ENCODE results near the gene STIMATE. TPM values are rescaled to one million over a fixed set of nuclear protein-coding genes. Genes with fewer than 3 reads are reported as not detected.

The STIMATE gene
- total RNA-seq, 1 experiment from 2014 or later = 25.0 TPM

DNA sequence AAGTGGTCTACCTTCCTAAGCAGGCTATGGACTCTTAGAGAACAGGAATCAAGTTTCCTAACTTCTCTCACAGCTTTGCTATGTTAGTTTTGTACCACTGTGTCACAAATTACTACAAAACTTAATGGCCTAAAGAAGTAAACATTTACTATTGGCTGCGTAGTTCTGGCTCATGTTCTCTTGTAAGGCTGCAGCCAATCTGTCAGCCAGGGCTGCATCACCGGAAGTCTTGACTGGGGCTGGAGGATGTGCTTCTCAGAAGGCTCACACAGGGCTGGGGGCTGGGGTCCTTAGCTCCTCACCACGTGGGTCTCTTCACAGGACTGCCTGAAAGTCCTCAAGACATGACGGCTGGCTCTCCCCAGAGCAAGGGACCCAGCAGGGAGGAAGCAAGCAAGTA is 15.5 kb downstream of the STIMATE start:
- H2AFZ ChIP-seq (ENCODE audit: low read length) = no peak overlapping the region
- peaks cover 57% of the 10 kb centered on the region for H3K79me2 ChIP-seq (ENCODE audit: low read length)
- peaks cover 23% of the 10 kb centered on the region for H3K36me3 ChIP-seq (ENCODE audit: insufficient read depth, low read length)
- H3K4me1 ChIP-seq (ENCODE audit: low read length) = no peaks in the 10 kb centered on the region
- no peak overlapping the region for H3K9ac ChIP-seq (ENCODE audit: low read length)
- no peak for DNase-seq
- H3K27me3 ChIP-seq (ENCODE audit: low read length) = no peaks in the 10 kb centered on the region
- H4K20me1 ChIP-seq (ENCODE audit: insufficient read depth, low read depth, low read length) = no peaks in the 10 kb centered on the region
- no peak overlapping the region for H3K4me2 ChIP-seq (ENCODE audit: low read depth, low read length, poor library complexity, severe bottlenecking)
- no peak overlapping the region for H3K4me3 ChIP-seq (ENCODE audit: low read length)
- no peak overlapping the region for H3K27ac ChIP-seq (ENCODE audit: low read length)
- no peaks in the 10 kb centered on the region for H3K9me2 ChIP-seq (replicated peaks; ENCODE audit: insufficient read depth, low read length)
- H3K9me3 ChIP-seq (ENCODE audit: low read length) = no peaks in the 10 kb centered on the region

DNA sequence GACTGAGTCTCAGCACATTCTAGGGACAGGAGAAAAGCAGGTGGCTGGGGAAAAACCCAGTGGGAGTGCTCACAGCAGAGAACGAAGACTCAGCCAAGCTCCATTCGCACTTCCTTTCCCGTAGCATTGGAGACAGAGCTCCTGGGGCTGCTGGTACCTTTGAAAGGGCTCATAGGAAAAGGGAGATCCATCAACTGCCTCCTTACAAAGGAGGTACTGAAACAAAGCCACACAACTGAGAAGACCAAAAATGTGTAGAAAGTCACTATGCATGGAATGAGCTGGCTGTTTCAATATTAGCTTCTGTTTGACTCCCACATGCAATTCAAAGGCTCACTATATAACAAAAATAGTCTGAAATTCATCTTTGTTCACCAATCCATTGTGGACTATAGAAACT is 16.9 kb downstream of the STIMATE start:
- Histone ChIP-seq H3K79me2 (ENCODE audit: low read length) (peaks cover 53% of the 10 kb centered on the region), H2AFZ (ENCODE audit: low read length) (no peak overlapping the region), H3K4me1 (ENCODE audit: low read length) (peaks cover 7% of the 10 kb centered on the region), H3K36me3 (ENCODE audit: insufficient read depth, low read length) (peaks cover 9% of the 10 kb centered on the region), H3K9me3 (ENCODE audit: low read length) (no peaks in the 10 kb centered on the region), H3K27ac (ENCODE audit: low read length) (no peak overlapping the region), H4K20me1 (ENCODE audit: insufficient read depth, low read depth, low read length) (no peaks in the 10 kb centered on the region), H3K9ac (ENCODE audit: low read length) (no peak overlapping the region), H3K9me2 (replicated peaks; ENCODE audit: insufficient read depth, low read length) (no peaks in the 10 kb centered on the region), H3K27me3 (ENCODE audit: low read length) (no peaks in the 10 kb centered on the region), H3K4me3 (ENCODE audit: low read length) (no peak overlapping the region), H3K4me2 (ENCODE audit: low read depth, low read length, poor library complexity, severe bottlenecking) (no peak overlapping the region)
- no peak for DNase-seq

DNA sequence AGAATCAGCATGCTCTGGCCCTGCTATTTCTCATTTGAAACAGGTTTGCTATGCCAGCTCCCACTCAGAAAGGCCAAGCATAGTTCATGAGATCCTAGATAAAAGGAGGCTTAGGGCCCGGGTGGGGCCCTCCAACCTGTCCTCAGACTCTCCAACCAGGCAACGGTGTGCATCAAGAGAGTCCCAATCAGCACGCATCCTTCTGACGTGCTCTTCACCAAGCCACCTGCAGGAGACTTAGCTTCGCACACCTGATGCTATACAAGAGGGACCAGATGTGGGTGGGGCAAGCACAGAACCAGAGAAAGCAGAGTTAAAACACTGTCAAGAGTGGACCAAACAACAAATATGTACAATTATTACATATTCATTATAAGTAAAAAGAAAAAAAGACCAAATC is 17.3 kb downstream of the STIMATE start:
- Histone ChIP-seq H3K9me2 (replicated peaks; ENCODE audit: insufficient read depth, low read length) (no peaks in the 10 kb centered on the region), H3K9ac (ENCODE audit: low read length) (no peak overlapping the region), H3K36me3 (ENCODE audit: insufficient read depth, low read length) (peaks cover 4% of the 10 kb centered on the region), H3K27ac (ENCODE audit: low read length) (no peak overlapping the region), H3K4me1 (ENCODE audit: low read length) (peaks cover 11% of the 10 kb centered on the region), H3K9me3 (ENCODE audit: low read length) (no peaks in the 10 kb centered on the region), H3K27me3 (ENCODE audit: low read length) (no peaks in the 10 kb centered on the region), H3K4me3 (ENCODE audit: low read length) (no peak overlapping the region), H4K20me1 (ENCODE audit: insufficient read depth, low read depth, low read length) (no peaks in the 10 kb centered on the region), H3K4me2 (ENCODE audit: low read depth, low read length, poor library complexity, severe bottlenecking) (no peak overlapping the region), H3K79me2 (ENCODE audit: low read length) (peaks cover 53% of the 10 kb centered on the region), H2AFZ (ENCODE audit: low read length) (no peak overlapping the region)
- DNase-seq = no peak

DNA sequence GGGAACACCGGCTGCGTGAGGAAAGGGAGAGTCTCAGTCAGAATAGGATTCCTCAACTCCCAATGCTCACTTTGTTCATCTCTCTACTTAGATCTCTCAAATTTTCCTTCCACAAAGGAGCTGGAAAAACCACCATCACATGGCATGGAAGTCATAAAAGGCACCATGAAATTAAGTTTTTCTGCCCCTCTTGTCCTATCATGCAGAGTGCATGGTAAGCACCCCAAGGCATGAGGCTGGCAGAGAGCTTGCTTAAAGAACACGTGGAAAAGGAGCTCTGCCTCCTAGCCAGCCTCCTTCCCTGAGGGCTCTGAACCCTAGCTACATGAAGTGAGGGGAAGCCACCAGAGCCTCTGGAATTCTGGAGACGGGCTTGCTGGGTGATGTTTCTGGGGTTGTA is 17.8 kb downstream of the STIMATE start:
- Histone ChIP-seq H3K36me3 (ENCODE audit: insufficient read depth, low read length) (no peaks in the 10 kb centered on the region), H3K79me2 (ENCODE audit: low read length) (peaks cover 51% of the 10 kb centered on the region), H3K4me1 (ENCODE audit: low read length) (peaks cover 15% of the 10 kb centered on the region), H3K4me2 (ENCODE audit: low read depth, low read length, poor library complexity, severe bottlenecking) (no peak overlapping the region), H3K9me3 (ENCODE audit: low read length) (no peaks in the 10 kb centered on the region), H3K9ac (ENCODE audit: low read length) (no peak overlapping the region), H4K20me1 (ENCODE audit: insufficient read depth, low read depth, low read length) (no peaks in the 10 kb centered on the region), H3K4me3 (ENCODE audit: low read length) (no peak overlapping the region), H3K27ac (ENCODE audit: low read length) (no peak overlapping the region), H2AFZ (ENCODE audit: low read length) (no peak overlapping the region), H3K9me2 (replicated peaks; ENCODE audit: insufficient read depth, low read length) (no peaks in the 10 kb centered on the region), H3K27me3 (ENCODE audit: low read length) (no peaks in the 10 kb centered on the region)
- no peak for DNase-seq

GRCh38 chr3:52879090-52879489 is 18.3 kb downstream of the STIMATE start:
- Histone ChIP-seq H3K36me3 (ENCODE audit: insufficient read depth, low read length) (no peaks in the 10 kb centered on the region), H3K79me2 (ENCODE audit: low read length) (peaks cover 54% of the 10 kb centered on the region), H3K4me3 (ENCODE audit: low read length) (no peak overlapping the region), H3K4me2 (ENCODE audit: low read depth, low read length, poor library complexity, severe bottlenecking) (no peak overlapping the region), H3K9ac (ENCODE audit: low read length) (no peak overlapping the region), H4K20me1 (ENCODE audit: insufficient read depth, low read depth, low read length) (no peaks in the 10 kb centered on the region), H3K9me2 (replicated peaks; ENCODE audit: insufficient read depth, low read length) (no peaks in the 10 kb centered on the region), H3K27me3 (ENCODE audit: low read length) (no peaks in the 10 kb centered on the region), H3K9me3 (ENCODE audit: low read length) (no peaks in the 10 kb centered on the region), H2AFZ (ENCODE audit: low read length) (no peak overlapping the region), H3K27ac (ENCODE audit: low read length) (no peak overlapping the region), H3K4me1 (ENCODE audit: low read length) (peaks cover 19% of the 10 kb centered on the region)
- no peak for DNase-seq

DNA sequence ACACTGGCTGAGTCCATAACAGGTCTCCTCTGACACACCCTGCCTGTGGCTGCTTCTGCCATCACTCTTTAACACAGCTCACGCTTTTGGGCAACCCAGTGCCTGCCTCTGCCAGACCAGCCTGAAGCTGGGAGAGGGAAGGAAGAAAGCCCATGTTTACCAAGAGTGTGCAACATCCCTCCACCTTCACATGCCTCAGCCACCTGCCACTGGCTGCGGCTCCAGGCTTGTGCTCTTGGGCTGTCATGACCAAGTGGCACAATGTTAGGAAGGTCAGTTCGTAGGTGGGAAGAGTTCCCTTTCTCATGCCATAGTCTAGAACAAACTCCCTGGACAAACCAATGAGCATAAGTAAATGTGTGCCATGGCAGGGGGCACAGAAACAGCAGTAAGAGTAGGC is 20.3 kb downstream of the STIMATE start:
- Histone ChIP-seq H3K9me3 (ENCODE audit: low read length) (no peaks in the 10 kb centered on the region), H3K27ac (ENCODE audit: low read length) (no peak overlapping the region), H3K9ac (ENCODE audit: low read length) (no peak overlapping the region), H3K36me3 (ENCODE audit: insufficient read depth, low read length) (no peaks in the 10 kb centered on the region), H3K9me2 (replicated peaks; ENCODE audit: insufficient read depth, low read length) (no peaks in the 10 kb centered on the region), H3K27me3 (ENCODE audit: low read length) (no peaks in the 10 kb centered on the region), H3K4me3 (ENCODE audit: low read length) (no peak overlapping the region), H3K4me1 (ENCODE audit: low read length) (peaks cover 19% of the 10 kb centered on the region), H3K4me2 (ENCODE audit: low read depth, low read length, poor library complexity, severe bottlenecking) (no peak overlapping the region), H4K20me1 (ENCODE audit: insufficient read depth, low read depth, low read length) (no peaks in the 10 kb centered on the region), H2AFZ (ENCODE audit: low read length) (no peak overlapping the region), H3K79me2 (ENCODE audit: low read length) (peaks cover 54% of the 10 kb centered on the region)
- DNase-seq = no peak

DNA sequence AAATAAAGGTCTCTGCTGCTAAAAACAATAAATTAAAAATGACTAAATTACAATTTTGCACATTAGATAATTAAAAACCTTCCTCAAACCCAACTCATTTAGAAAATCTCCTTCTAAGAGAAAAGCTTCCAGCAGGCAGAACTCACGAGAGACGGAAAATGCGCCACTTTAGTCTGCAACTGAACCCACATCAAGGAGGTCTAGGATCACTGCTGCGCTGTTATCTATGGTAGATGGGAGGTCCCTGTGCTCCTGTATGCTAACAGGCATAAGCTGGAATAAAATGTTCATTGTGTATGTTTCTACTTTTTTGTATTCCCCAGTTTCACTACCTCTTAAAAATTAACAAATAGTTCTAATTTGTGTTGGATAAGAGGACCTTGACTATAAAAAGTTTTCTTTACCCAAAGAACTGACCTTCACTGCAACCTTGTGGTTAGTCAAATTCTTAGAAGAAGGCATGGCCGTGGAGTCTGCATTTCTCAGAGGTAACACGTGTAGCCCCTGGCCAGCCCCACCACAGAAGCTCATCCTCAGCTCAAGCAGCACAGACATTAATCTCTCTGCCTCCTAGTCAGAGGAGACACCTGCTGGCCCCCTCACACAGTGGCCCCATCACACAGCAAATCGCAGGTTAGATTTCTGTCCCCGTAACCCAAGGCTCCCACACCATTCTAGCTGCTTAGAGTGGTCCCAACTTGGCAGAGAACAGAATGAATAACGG is 22.3 kb downstream of the STIMATE start:
- peaks cover 71% of the 10 kb centered on the region for H3K79me2 ChIP-seq (ENCODE audit: low read length)
- no peak overlapping the region for H3K4me3 ChIP-seq (ENCODE audit: low read length)
- no peaks in the 10 kb centered on the region for H4K20me1 ChIP-seq (ENCODE audit: insufficient read depth, low read depth, low read length)
- H3K9me2 ChIP-seq (replicated peaks; ENCODE audit: insufficient read depth, low read length) = no peaks in the 10 kb centered on the region
- no peaks in the 10 kb centered on the region for H3K27me3 ChIP-seq (ENCODE audit: low read length)
- H3K27ac ChIP-seq (ENCODE audit: low read length) = no peak overlapping the region
- H3K9me3 ChIP-seq (ENCODE audit: low read length) = no peaks in the 10 kb centered on the region
- no peaks in the 10 kb centered on the region for H3K36me3 ChIP-seq (ENCODE audit: insufficient read depth, low read length)
- H3K4me2 ChIP-seq (ENCODE audit: low read depth, low read length, poor library complexity, severe bottlenecking) = no peak overlapping the region
- H3K9ac ChIP-seq (ENCODE audit: low read length) = no peak overlapping the region
- peaks cover 19% of the 10 kb centered on the region for H3K4me1 ChIP-seq (ENCODE audit: low read length)
- no peak for DNase-seq
- H2AFZ ChIP-seq (ENCODE audit: low read length) = no peak overlapping the region

DNA sequence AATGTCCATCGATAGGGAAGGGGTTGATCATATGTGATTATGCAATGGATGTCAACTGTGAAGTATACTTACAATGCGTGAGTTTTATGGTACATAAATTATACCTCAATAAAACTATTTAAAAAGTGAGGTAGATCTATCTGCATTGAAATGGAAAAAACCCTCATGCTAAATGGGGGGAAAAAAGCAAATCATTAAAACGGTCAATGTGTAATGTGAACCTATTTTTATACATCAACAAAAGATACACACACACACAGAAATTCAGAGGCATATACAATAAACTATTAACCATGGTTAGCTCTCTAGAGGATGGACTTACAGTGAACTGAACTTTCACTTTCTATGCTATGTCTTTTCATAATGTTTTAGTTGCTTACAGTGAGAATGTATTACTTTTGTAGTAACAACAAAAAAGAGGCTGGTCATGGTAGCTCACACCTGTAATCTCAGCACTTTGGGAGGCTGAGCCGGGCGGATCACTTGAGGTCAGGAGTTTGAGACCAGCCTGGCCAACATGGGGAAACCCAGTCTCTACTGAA is 23.1 kb downstream of the STIMATE start:
- Histone ChIP-seq H3K27me3 (ENCODE audit: low read length) (no peaks in the 10 kb centered on the region), H3K79me2 (ENCODE audit: low read length) (peaks cover 75% of the 10 kb centered on the region), H3K9me3 (ENCODE audit: low read length) (no peaks in the 10 kb centered on the region), H2AFZ (ENCODE audit: low read length) (no peak overlapping the region), H3K36me3 (ENCODE audit: insufficient read depth, low read length) (no peaks in the 10 kb centered on the region), H3K4me3 (ENCODE audit: low read length) (no peak overlapping the region), H4K20me1 (ENCODE audit: insufficient read depth, low read depth, low read length) (no peaks in the 10 kb centered on the region), H3K4me1 (ENCODE audit: low read length) (peaks cover 19% of the 10 kb centered on the region), H3K9ac (ENCODE audit: low read length) (no peak overlapping the region), H3K4me2 (ENCODE audit: low read depth, low read length, poor library complexity, severe bottlenecking) (no peak overlapping the region), H3K27ac (ENCODE audit: low read length) (no peak overlapping the region), H3K9me2 (replicated peaks; ENCODE audit: insufficient read depth, low read length) (no peaks in the 10 kb centered on the region)
- no peak for DNase-seq
